A549 (cell line): ENCODE data around the gene RAI14. TPM values are rescaled to one million over a fixed set of nuclear protein-coding genes. Genes with fewer than 3 reads are reported as not detected.

Source experiments
- ATAC-seq, 2 experiments: fragments of 200-7000 bp in 1 of 2; fragments of >200 bp in 1 of 2; cut with Nextera tagmentation in 1 of 2; cut with Tn5 transposase in 1 of 2; 3 replicates each; pipeline versions ENCODE4 v1.8.0 to v1.9.1; 2018 to 2020; ENCODE audit warnings: mild to moderate bottlenecking in 1 of 2, moderate library complexity in 1 of 2
- CTCF ChIA-PET: fragments of 300-600 bp; sonication (Branson Sonifier 250); formaldehyde crosslinking; extraction: SDS; loops from one replicate; lab custom pipeline; 2021; ENCODE audit warnings: antibody characterized with exemption, inconsistent platforms; lab: Yijun Ruan, JAX
- POLR2A ChIA-PET: fragments of 350-600 bp; formaldehyde crosslinking; extraction: SDS; loops from one replicate; lab custom pipeline; 2021; ENCODE audit warnings: antibody characterized with exemption, inconsistent platforms; lab: Yijun Ruan, JAX
- DNase-seq, 2 experiments: peaks; one replicate each; pipeline versions ENCODE4 v3.0.0 to v3.0.0-alpha.2; 2011 to 2016; ENCODE audit warnings: low read depth in 1 of 2, low spot score in 1 of 2
- FAIRE-seq: peaks from 2 replicates; lab custom pipeline; 2011; peaks lifted over from hg19 to GRCh38; lab: Jason Lieb, UNC
- H3K27ac ChIP-seq, 2 experiments: fragments of >200 bp; sonication (Bioruptor Twin); formaldehyde crosslinking; 3 replicates each; pipeline ENCODE4 v1.5.1; 2016 to 2017
- H3K4me1 ChIP-seq: fragments of >200 bp; sonication (Bioruptor Twin); formaldehyde crosslinking; 3 replicates; pipeline ENCODE4 v1.6.1; 2016
- H3K4me2 ChIP-seq: fragments of >200 bp; sonication (Bioruptor Twin); formaldehyde crosslinking; 3 replicates; pipeline ENCODE4 v1.6.1; 2016
- H3K4me3 ChIP-seq: fragments of >200 bp; sonication (Bioruptor Twin); formaldehyde crosslinking; 3 replicates; pipeline ENCODE4 v1.5.1; 2016
- H3K9me3 ChIP-seq: fragments of >200 bp; sonication (Bioruptor Twin); formaldehyde crosslinking; 3 replicates; pipeline ENCODE4 v1.6.1; 2016
- BHLHE40 ChIP-seq: IDR thresholded peaks from 2 replicates; pipeline ENCODE4 v1.6.1; 2012; ENCODE audit warnings: low read depth, low read length, inconsistent platforms
- CBX2 ChIP-seq: fragments of 200-600 bp; sonication (generic); IDR thresholded peaks from 2 replicates; pipeline ENCODE4 v1.6.1; 2016; ENCODE audit warnings: low read depth, mild to moderate bottlenecking, borderline replicate concordance
- CHD2 ChIP-seq: fragments of 150-350 bp; IDR thresholded peaks from 2 replicates; pipeline ENCODE4 v1.6.1; 2014; ENCODE audit warnings: low read length; ENCODE audit not compliant: partially characterized antibody
- EP300 ChIP-seq, 2 experiments: fragments of >200 bp; sonication (Bioruptor Twin); formaldehyde crosslinking; IDR thresholded peaks; 2 replicates in 1 of 2; 3 replicates in 1 of 2; pipeline ENCODE4 v1.6.1; 2016 to 2017
- FOSB ChIP-seq: fragments of 250-450 bp; sonication (Bioruptor Pico); IDR thresholded peaks from 2 replicates; pipeline ENCODE4 v1.5.0; 2020; ENCODE audit warnings: mild to moderate bottlenecking, moderate library complexity
- HDAC2 ChIP-seq: fragments of 200-600 bp; sonication (generic); IDR thresholded peaks from 2 replicates; pipeline ENCODE4 v1.6.1; 2016
- HOXB13 ChIP-seq: fragments of 250-450 bp; sonication (Bioruptor Pico); IDR thresholded peaks from 2 replicates; pipeline ENCODE4 v1.5.0; 2020; ENCODE audit warnings: low read depth, mild to moderate bottlenecking, moderate library complexity
- JUN ChIP-seq, 2 experiments: fragments of >200 bp; sonication (Bioruptor Twin); formaldehyde crosslinking; IDR thresholded peaks; 2 replicates in 1 of 2; 3 replicates in 1 of 2; pipeline ENCODE4 v1.6.1; 2016 to 2017
- JUNB ChIP-seq: fragments of >200 bp; sonication (Bioruptor Twin); formaldehyde crosslinking; IDR thresholded peaks from 2 replicates; pipeline ENCODE4 v1.6.1; 2016
- KDM5A ChIP-seq: fragments of 200-600 bp; sonication (generic); IDR thresholded peaks from 2 replicates; pipeline ENCODE4 v1.6.1; 2016; ENCODE audit warnings: antibody characterized with exemption, mild to moderate bottlenecking
- MAZ ChIP-seq: fragments of 150-350 bp; IDR thresholded peaks from 2 replicates; pipeline ENCODE4 v1.6.1; 2014; ENCODE audit warnings: antibody characterized with exemption, low read depth, low read length, borderline replicate concordance
- MYC ChIP-seq: IDR thresholded peaks from 2 replicates; pipeline ENCODE4 v1.6.1; 2012; ENCODE audit warnings: mild to moderate bottlenecking, inconsistent platforms, low read length, improper control_type of control experiment, borderline replicate concordance
- RCOR1 ChIP-seq: fragments of 150-350 bp; IDR thresholded peaks from 2 replicates; pipeline ENCODE4 v1.6.1; 2014; ENCODE audit warnings: antibody characterized with exemption, low read length, low read depth
- RFX5 ChIP-seq: fragments of 450-650 bp; IDR thresholded peaks from 2 replicates; pipeline ENCODE4 v1.7.1; 2014; ENCODE audit warnings: antibody characterized with exemption, mild to moderate bottlenecking, moderate library complexity
- SMC3 ChIP-seq: fragments of >200 bp; sonication (Bioruptor Twin); formaldehyde crosslinking; IDR thresholded peaks from 3 replicates; pipeline ENCODE4 v1.6.1; 2018; ENCODE audit warnings: inconsistent platforms
- TP53 ChIP-seq: fragments of 250-450 bp; sonication (Bioruptor Pico); IDR thresholded peaks from 2 replicates; pipeline ENCODE4 v1.5.0; 2021; ENCODE audit warnings: mild to moderate bottlenecking, moderate library complexity
- ZNF302 ChIP-seq: fragments of 250-450 bp; sonication (Bioruptor Pico); IDR thresholded peaks from 2 replicates; pipeline ENCODE4 v1.9.0; 2021; ENCODE audit warnings: inconsistent platforms, mild to moderate bottlenecking, moderate library complexity
- WGBS: methylation state at CpG from one replicate; pipeline ENCODE4 v1.1.6; 2017; ENCODE audit errors: missing lambda C conversion rate; 5-methylcytosine and 5-hydroxymethylcytosine counted together
- polyA plus RNA-seq, 4 experiments: library from polyadenylated mRNA; depleted of rRNA in 3 of 4; stranded (reverse); fragments of >200 nt; fragmentation: RNase III in 1 of 4; extraction: RNeasy Plus Mini Kit Qiagen cat#74134 plus additional on column Dnase treatment in 1 of 4; gene quantifications; 2 replicates in 3 of 4; 3 replicates in 1 of 4; pipeline ENCODE4 v1.2.3, GENCODE V29; 2011 to 2017
- TF ChIP-seq, protein P1 (sequence below): fragments of 450-650 bp; IDR thresholded peaks from 2 replicates; pipeline ENCODE4 v1.6.1; 2014; ENCODE audit warnings: antibody characterized with exemption
- TF ChIP-seq, protein P2 (sequence below): IDR thresholded peaks from 2 replicates; pipeline ENCODE4 v1.6.1; 2012; ENCODE audit warnings: low read depth, borderline replicate concordance
- TF ChIP-seq, protein P3 (sequence below): fragments of >200 bp; sonication (Bioruptor Twin); formaldehyde crosslinking; IDR thresholded peaks from 2 replicates; pipeline ENCODE4 v1.6.1; 2016
- TF ChIP-seq, protein P4 (sequence below): fragments of >200 bp; sonication (Bioruptor Twin); formaldehyde crosslinking; IDR thresholded peaks from 3 replicates; pipeline ENCODE4 v1.6.1; 2016
- TF ChIP-seq, protein P5 (sequence below): IDR thresholded peaks from 2 replicates; pipeline ENCODE4 v1.6.1; 2012
- TF ChIP-seq, protein P6 (sequence below): fragments of 150-350 bp; IDR thresholded peaks from 2 replicates; pipeline ENCODE4 v1.6.1; 2014; ENCODE audit warnings: low read depth, mild to moderate bottlenecking, low read length

Gene RAI14
- polyA plus RNA-seq, 2 of the 4 experiments (the other 2 are of a cell fraction): 71.9 to 97.7 TPM

DNA sequence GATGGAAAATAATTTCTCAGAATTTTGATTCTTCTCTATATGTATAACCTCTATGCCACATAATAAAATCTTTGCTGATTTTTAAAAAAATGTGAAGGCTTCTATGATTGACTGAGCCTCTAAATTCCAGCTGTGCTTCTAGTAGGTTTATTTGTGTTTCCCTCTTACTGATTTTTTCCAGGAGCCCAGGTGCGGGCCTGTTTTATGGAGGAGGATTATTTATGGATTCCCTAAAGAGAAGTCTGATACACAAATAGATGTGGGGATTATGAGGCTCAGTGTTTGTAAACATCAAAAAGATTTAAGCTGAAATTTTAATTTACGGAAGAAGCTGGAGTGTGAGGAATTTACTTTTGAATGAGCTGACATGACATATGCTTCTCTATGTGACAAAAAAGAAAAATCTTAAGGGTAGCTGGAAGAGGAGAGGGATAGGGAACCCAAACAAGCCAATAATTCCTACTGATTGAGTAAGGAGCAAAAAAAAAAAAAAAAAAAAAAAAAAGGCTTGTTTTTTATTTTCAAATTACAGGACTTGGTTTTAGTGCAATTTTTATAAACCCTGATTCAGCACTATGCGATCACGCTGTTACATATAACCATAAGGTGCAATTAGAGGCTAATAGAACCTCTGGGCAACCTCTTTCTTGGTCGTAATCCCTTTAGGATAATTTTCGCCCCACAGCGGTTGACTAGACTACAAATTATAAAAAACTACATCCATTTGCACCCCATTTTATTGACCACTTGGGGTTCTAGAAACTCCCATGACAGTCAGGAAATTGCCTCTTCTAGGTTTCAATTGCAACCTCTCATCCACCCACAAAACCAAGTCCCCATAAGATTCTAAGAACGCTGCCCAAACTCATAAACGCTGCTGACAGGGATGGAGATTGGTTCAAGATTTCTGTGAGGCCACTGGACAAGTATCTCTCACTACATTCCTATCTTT is 44.4 kb upstream of the RAI14 start:
- ATAC-seq (no peak), FAIRE-seq (no peak), DNase-seq (no peak)
- TF ChIP-seq JUNB (no peak), FOSB (CRISPR knock-in tag) (no peak), TP53 (CRISPR knock-in tag) (no peak), KDM5A (no peak), MAZ (no peak)
- TF ChIP-seq, protein P1, sequence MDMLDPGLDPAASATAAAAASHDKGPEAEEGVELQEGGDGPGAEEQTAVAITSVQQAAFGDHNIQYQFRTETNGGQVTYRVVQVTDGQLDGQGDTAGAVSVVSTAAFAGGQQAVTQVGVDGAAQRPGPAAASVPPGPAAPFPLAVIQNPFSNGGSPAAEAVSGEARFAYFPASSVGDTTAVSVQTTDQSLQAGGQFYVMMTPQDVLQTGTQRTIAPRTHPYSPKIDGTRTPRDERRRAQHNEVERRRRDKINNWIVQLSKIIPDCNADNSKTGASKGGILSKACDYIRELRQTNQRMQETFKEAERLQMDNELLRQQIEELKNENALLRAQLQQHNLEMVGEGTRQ: no peak
- TF ChIP-seq, protein P2, sequence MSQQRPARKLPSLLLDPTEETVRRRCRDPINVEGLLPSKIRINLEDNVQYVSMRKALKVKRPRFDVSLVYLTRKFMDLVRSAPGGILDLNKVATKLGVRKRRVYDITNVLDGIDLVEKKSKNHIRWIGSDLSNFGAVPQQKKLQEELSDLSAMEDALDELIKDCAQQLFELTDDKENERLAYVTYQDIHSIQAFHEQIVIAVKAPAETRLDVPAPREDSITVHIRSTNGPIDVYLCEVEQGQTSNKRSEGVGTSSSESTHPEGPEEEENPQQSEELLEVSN: no peak
- CTCF ChIA-PET: interaction anchor here (1.2 to 1.5 kb wide), 2 partner anchors 14 to 46 kb away, joined by 3 to 4 read pairs; no protein-coding TSS in a partner anchor
- POLR2A ChIA-PET: no interaction called here
- Histone ChIP-seq H3K4me2 (no peak overlapping the region), H3K27ac (peak overlapping the region in 1 of 2 experiments; percentile 90; a peak in 3 of 6 replicates), H3K9me3 (no peaks in the 10 kb centered on the region), H3K4me1 (peaks cover 35% of the 10 kb centered on the region), H3K4me3 (no peak overlapping the region)
- 93% methylated on average over 9 of the region's 9 CpGs for WGBS

DNA sequence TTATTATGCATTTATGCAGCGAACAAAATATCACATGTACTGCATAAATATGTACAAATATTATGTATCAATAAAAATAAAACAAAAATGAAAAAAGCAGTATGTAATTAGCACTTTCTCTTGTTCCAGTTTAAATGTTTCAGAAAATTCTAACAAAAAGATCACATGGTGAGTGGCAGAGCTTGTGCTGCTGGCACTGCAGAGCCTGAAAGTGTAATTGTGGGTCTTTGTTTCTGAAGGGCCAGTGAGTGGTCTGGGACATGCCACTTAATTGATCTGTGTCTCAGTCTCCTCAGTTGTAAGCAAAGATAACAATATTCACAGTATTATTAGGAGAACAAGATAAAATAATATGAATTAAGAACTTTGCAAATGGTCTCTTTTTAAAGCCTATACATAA is 39.5 kb upstream of the RAI14 start:
- 91% methylated on average over 1 of the region's 1 CpG for WGBS
- POLR2A ChIA-PET: no interaction called here
- no peak for ATAC-seq
- no peak overlapping the region for H3K27ac ChIP-seq
- CTCF ChIA-PET: interaction anchor here (1.2 to 2.2 kb wide), 3 partner anchors 70 to 289 kb away, joined by 3 to 6 read pairs (median 5); no protein-coding TSS in a partner anchor
- no peak overlapping the region for H3K4me3 ChIP-seq
- H3K4me2 ChIP-seq: no peak overlapping the region
- H3K4me1 ChIP-seq: no peaks in the 10 kb centered on the region
- FAIRE-seq: no peak
- H3K9me3 ChIP-seq: no peaks in the 10 kb centered on the region
- TF ChIP-seq CBX2: no peak
- DNase-seq: no peak

DNA sequence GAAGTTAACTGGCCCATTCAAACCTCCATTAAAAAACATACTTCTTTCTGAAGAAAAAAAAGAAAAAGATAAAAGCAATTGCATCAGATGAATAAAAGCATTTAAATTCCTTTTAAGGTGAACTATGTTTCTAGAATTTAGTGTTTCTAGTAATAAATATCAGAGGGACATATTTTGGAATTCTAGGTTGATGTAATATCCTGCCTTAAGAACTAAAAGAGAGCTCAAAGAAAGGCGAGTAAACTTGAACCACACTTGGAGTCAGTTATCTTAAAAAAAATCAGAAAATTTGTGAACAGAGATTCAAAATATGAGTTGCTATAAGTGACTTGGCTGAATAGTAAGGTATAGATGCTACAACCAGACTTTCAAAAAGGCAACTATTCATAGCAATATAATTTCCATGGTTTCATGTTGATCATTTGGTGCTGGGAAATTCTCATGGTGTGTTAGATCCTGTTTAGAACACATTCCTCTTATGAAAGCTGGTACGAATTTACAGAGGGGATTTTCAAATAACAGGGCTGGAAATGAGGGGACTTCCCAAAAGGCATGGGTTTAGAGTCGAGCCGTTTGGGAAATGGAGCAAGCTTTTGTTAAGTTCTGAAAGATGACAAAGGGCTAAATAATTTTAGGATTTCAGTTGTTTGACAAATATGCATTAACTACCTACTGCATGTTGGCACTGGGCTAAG is 37.6 kb upstream of the RAI14 start:
- ATAC-seq: no peak
- ChIA-PET POLR2A (no interaction called here), CTCF (interaction anchor here (2.2 kb wide), 1 partner anchor 68 kb away, joined by 6 read pairs; no protein-coding TSS in a partner anchor)
- Histone ChIP-seq H3K27ac (peak overlapping the region in 1 of 2 experiments; percentile 25; a peak in 2 of 6 replicates), H3K4me3 (no peak overlapping the region), H3K9me3 (no peaks in the 10 kb centered on the region), H3K4me1 (no peaks in the 10 kb centered on the region), H3K4me2 (no peak overlapping the region)
- TF ChIP-seq, protein P3, sequence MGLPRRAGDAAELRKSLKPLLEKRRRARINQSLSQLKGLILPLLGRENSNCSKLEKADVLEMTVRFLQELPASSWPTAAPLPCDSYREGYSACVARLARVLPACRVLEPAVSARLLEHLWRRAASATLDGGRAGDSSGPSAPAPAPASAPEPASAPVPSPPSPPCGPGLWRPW: no peak
- TF ChIP-seq HOXB13 (no peak), SMC3 (no peak), MYC (no peak), ZNF302 (no peak), BHLHE40 (no peak), RCOR1 (no peak), RFX5 (no peak), HDAC2 (no peak), CHD2 (no peak), JUN (IDR thresholded peaks at IDR 0.05) (no peak), KDM5A (no peak), EP300 (IDR thresholded peaks at IDR 0.05) (no peak), CBX2 (no peak)
- TF ChIP-seq, protein P1: no peak
- TF ChIP-seq, protein P4, sequence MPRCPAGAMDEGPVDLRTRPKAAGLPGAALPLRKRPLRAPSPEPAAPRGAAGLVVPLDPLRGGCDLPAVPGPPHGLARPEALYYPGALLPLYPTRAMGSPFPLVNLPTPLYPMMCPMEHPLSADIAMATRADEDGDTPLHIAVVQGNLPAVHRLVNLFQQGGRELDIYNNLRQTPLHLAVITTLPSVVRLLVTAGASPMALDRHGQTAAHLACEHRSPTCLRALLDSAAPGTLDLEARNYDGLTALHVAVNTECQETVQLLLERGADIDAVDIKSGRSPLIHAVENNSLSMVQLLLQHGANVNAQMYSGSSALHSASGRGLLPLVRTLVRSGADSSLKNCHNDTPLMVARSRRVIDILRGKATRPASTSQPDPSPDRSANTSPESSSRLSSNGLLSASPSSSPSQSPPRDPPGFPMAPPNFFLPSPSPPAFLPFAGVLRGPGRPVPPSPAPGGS: no peak
- TF ChIP-seq, protein P5, sequence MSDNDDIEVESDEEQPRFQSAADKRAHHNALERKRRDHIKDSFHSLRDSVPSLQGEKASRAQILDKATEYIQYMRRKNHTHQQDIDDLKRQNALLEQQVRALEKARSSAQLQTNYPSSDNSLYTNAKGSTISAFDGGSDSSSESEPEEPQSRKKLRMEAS: no peak
- TF ChIP-seq, protein P2: no peak
- TF ChIP-seq, protein P6, sequence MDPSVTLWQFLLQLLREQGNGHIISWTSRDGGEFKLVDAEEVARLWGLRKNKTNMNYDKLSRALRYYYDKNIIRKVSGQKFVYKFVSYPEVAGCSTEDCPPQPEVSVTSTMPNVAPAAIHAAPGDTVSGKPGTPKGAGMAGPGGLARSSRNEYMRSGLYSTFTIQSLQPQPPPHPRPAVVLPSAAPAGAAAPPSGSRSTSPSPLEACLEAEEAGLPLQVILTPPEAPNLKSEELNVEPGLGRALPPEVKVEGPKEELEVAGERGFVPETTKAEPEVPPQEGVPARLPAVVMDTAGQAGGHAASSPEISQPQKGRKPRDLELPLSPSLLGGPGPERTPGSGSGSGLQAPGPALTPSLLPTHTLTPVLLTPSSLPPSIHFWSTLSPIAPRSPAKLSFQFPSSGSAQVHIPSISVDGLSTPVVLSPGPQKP: no peak
- DNase-seq: no peak
- 64% methylated on average over 4 of the region's 4 CpGs for WGBS
- no peak for FAIRE-seq
